ENCODE results near the gene TENT4A.

The TENT4A gene

DNA sequence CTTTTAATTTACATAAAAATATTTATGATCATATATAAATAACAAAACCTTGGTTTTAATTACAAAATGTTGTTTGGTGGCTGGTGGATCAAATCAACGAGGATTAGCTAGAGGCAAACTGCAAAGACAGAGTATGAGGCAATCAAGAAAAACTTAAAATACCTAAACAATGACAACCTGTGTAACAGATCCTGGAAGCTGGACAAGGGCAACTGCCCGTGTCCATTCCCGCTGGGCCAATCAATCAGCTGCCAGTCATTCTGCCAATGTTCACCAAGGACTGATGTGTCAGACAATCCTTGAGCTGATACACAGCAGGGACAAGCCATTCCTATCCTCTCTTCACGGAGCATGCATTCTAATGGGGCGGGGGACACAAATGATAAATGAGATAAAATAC, 3.2 kb upstream of the TENT4A start:
- Histone ChIP-seq H3K14ac (ENCODE audit: low read length) (no peak overlapping the region), H3K4me2 (ENCODE audit: insufficient read depth, low read length, poor library complexity, severe bottlenecking) (no peak overlapping the region), H2BK120ac (ENCODE audit: low read depth, low read length) (no peak overlapping the region), H4K91ac (ENCODE audit: low read depth, low read length, poor library complexity) (no peak overlapping the region), H3K36me3 (replicated peaks in 1 of 2; ENCODE audit: control insufficient read depth in 2 of 2, insufficient read depth in 2 of 2, low read length in 2 of 2) (peaks cover 0 to under 1% of the 10 kb centered on the region in 2 donors), H2AK5ac (ENCODE audit: low read depth, low read length) (no peak overlapping the region), H2BK5ac (ENCODE audit: low read length) (no peak overlapping the region), H2BK12ac (ENCODE audit: low read length) (no peak overlapping the region), H3K18ac (ENCODE audit: low read length) (no peak overlapping the region), H3K9me3 (replicated peaks in 1 of 2; ENCODE audit: control insufficient read depth in 2 of 2, insufficient read depth in 1 of 2, low read depth in 1 of 2, low read length in 2 of 2) (no peaks in the 10 kb centered on the region), H4K8ac (ENCODE audit: low read depth, low read length) (no peak overlapping the region), H3K79me1 (ENCODE audit: low read depth, low read length) (no peaks in the 10 kb centered on the region), H3K4me1 (ENCODE audit: control insufficient read depth in 2 of 2, insufficient read depth in 1 of 2, low read depth in 1 of 2, low read length in 2 of 2) (peaks cover 4 to 9% of the 10 kb centered on the region in 2 donors), H3K27ac (replicated peaks; ENCODE audit: low read length) (no peak overlapping the region), H3K4ac (ENCODE audit: low read length) (no peak overlapping the region), H3K23ac (ENCODE audit: low read depth, low read length, poor library complexity) (no peak overlapping the region), H3K4me3 (ENCODE audit: low read length in 2 of 2) (no peak overlapping the region), H3K9ac (ENCODE audit: low read depth, low read length, poor library complexity) (no peak overlapping the region), H3K27me3 (ENCODE audit: control insufficient read depth in 3 of 3, insufficient read depth in 3 of 3, low read depth in 1 of 3, low read length in 3 of 3) (peaks cover 0 to 2% (median 2%) of the 10 kb centered on the region in 3 experiments), H2BK15ac (ENCODE audit: low read length) (no peak overlapping the region), H2AFZ (ENCODE audit: low read length) (no peak overlapping the region)
- DNase-seq (ENCODE audit: low spot score), result no peak
- no CpG with 5 or more reads among the region's 5 CpGs for WGBS, 2 donors (ENCODE audit: extremely low coverage in 2 of 2, insufficient read length in 2 of 2, insufficient replicate concordance in 1 of 2)

DNA sequence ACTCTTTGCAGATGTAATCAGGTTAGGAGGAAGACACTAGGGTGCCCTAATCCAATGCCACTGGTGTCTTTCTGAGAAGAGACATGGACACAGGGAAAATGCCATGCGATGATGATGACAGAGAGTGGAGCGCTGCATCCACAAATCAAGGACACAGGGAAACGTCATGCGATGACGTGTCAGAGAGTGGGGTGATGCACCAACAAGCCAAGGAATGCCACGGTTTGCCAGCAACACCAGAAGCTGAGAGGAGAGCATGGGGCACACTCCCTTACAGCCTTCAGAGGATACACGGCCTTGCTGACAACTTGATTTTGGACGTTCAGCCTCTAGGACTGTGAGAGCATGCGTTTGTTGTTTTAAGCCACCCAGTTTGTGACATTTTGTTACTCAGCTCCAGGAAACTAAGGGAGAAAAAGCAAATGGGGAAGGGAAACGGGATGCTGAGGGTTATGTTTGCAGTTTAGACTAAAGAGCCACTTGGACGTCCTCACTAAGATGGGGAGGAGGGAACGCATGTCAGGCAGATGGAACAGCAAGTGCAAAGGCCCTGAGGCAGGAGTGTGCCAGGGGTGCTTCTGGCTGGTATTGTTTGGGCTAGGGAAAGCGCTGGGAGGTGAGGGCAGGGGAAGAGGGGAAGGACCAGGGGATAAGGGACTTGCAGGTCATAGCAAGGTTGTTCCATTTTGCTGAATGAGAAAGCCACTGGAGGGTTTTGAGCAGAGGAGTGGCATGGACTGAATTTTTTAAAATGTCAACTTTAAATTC, 2.5 kb upstream of the TENT4A start:
- no peak overlapping the region for H4K8ac ChIP-seq (ENCODE audit: low read depth, low read length)
- WGBS, 2 donors (ENCODE audit: extremely low coverage in 2 of 2, insufficient read length in 2 of 2, insufficient replicate concordance in 1 of 2), result no CpG with 5 or more reads among the region's 13 CpGs

DNA sequence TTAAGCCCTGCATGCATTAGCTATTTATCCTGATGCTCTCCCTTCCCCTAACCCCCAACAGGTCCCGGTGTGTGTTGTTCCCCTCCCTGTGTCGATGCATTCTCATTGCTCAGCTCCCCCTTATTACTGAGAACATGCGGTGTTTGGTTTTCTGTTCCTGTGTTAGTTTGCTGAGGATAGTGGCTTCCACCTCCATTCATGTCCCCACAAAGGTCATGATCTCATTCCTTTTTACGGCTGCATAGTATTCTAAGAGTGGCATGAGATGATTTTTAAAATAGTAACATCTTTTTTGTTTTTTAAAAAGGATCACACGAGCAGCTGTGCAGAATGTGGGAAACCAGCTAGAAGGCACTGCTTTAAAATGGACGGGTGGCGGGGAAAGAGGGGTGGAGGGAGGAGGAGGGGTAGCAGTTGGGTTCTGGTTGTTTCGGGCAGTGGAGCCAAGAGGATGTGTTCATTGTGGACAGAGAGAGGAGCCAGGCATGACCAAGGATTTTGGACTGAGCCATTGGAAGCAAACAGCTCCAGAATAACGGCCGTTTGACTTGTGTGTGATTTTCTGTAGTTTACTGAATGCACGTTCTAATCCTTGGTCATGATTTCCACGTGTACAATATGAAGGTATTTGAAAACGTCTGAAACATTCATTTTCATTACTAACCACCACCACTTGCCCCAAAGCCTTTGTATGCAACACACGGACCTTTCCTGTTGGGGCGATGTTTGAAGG, 1.7 kb upstream of the TENT4A start:
- Histone ChIP-seq H3K27me3 (ENCODE audit: control insufficient read depth in 3 of 3, insufficient read depth in 3 of 3, low read depth in 1 of 3, low read length in 3 of 3) (peaks cover 0 to 2% (median 0%) of the 10 kb centered on the region in 3 experiments), H3K79me1 (ENCODE audit: low read depth, low read length) (peaks cover 5% of the 10 kb centered on the region), H2BK15ac (ENCODE audit: low read length) (no peak overlapping the region), H2AK5ac (ENCODE audit: low read depth, low read length) (no peak overlapping the region), H3K4me1 (ENCODE audit: control insufficient read depth in 2 of 2, insufficient read depth in 1 of 2, low read depth in 1 of 2, low read length in 2 of 2) (peaks cover 12 to 22% of the 10 kb centered on the region in 2 donors), H2BK120ac (ENCODE audit: low read depth, low read length) (no peak overlapping the region), H3K9me3 (replicated peaks in 1 of 2; ENCODE audit: control insufficient read depth in 2 of 2, insufficient read depth in 1 of 2, low read depth in 1 of 2, low read length in 2 of 2) (no peaks in the 10 kb centered on the region), H2BK5ac (ENCODE audit: low read length) (peak overlapping the region; percentile 83), H3K4me3 (ENCODE audit: low read length in 2 of 2) (peak overlapping the region; percentile 67 to 97), H2BK12ac (ENCODE audit: low read length) (no peak overlapping the region), H3K4ac (ENCODE audit: low read length) (no peak overlapping the region), H3K9ac (ENCODE audit: low read depth, low read length, poor library complexity) (no peak overlapping the region), H2AFZ (ENCODE audit: low read length) (peak overlapping the region; percentile 97), H3K27ac (replicated peaks; ENCODE audit: low read length) (peak overlapping the region; percentile 98), H3K36me3 (replicated peaks in 1 of 2; ENCODE audit: control insufficient read depth in 2 of 2, insufficient read depth in 2 of 2, low read length in 2 of 2) (peaks cover 2 to 16% of the 10 kb centered on the region in 2 donors), H3K23ac (ENCODE audit: low read depth, low read length, poor library complexity) (no peak overlapping the region), H3K18ac (ENCODE audit: low read length) (no peak overlapping the region), H4K8ac (ENCODE audit: low read depth, low read length) (no peak overlapping the region), H3K4me2 (ENCODE audit: insufficient read depth, low read length, poor library complexity, severe bottlenecking) (peak overlapping the region; percentile 92), H4K91ac (ENCODE audit: low read depth, low read length, poor library complexity) (no peak overlapping the region), H3K14ac (ENCODE audit: low read length) (no peak overlapping the region)
- no peak for DNase-seq (ENCODE audit: low spot score)
- no CpG with 5 or more reads among the region's 15 CpGs for WGBS, 2 donors (ENCODE audit: extremely low coverage in 2 of 2, insufficient read length in 2 of 2, insufficient replicate concordance in 1 of 2)

More for the DNA sequence above, 2.5 kb upstream of the TENT4A start:
- no peak overlapping the region for H2BK5ac ChIP-seq (ENCODE audit: low read length)
- no peak overlapping the region for H2BK120ac ChIP-seq (ENCODE audit: low read depth, low read length)
- no peaks in the 10 kb centered on the region for H3K9me3 ChIP-seq (replicated peaks in 1 of 2; ENCODE audit: control insufficient read depth in 2 of 2, insufficient read depth in 1 of 2, low read depth in 1 of 2, low read length in 2 of 2)
- H3K4ac ChIP-seq (ENCODE audit: low read length), result no peak overlapping the region
- H3K79me1 ChIP-seq (ENCODE audit: low read depth, low read length), result no peaks in the 10 kb centered on the region
- H4K91ac ChIP-seq (ENCODE audit: low read depth, low read length, poor library complexity), result no peak overlapping the region
- H3K4me3 ChIP-seq (ENCODE audit: low read length in 2 of 2), result no peak overlapping the region
- H2BK15ac ChIP-seq (ENCODE audit: low read length), result no peak overlapping the region
- H3K9ac ChIP-seq (ENCODE audit: low read depth, low read length, poor library complexity), result no peak overlapping the region
- H2AK5ac ChIP-seq (ENCODE audit: low read depth, low read length), result no peak overlapping the region
- peaks cover 0 to 2% (median 0%) of the 10 kb centered on the region in 3 experiments for H3K27me3 ChIP-seq (ENCODE audit: control insufficient read depth in 3 of 3, insufficient read depth in 3 of 3, low read depth in 1 of 3, low read length in 3 of 3)
- H3K36me3 ChIP-seq (replicated peaks in 1 of 2; ENCODE audit: control insufficient read depth in 2 of 2, insufficient read depth in 2 of 2, low read length in 2 of 2), result peaks cover 0 to 8% of the 10 kb centered on the region in 2 donors
- no peak overlapping the region for H3K4me2 ChIP-seq (ENCODE audit: insufficient read depth, low read length, poor library complexity, severe bottlenecking)
- peaks cover 4 to 14% of the 10 kb centered on the region in 2 donors for H3K4me1 ChIP-seq (ENCODE audit: control insufficient read depth in 2 of 2, insufficient read depth in 1 of 2, low read depth in 1 of 2, low read length in 2 of 2)
- no peak overlapping the region for H3K23ac ChIP-seq (ENCODE audit: low read depth, low read length, poor library complexity)
- H3K18ac ChIP-seq (ENCODE audit: low read length), result no peak overlapping the region
- no peak overlapping the region for H2BK12ac ChIP-seq (ENCODE audit: low read length)
- H3K27ac ChIP-seq (replicated peaks; ENCODE audit: low read length), result no peak overlapping the region
- no peak for DNase-seq (ENCODE audit: low spot score)
- H2AFZ ChIP-seq (ENCODE audit: low read length), result no peak overlapping the region
- no peak overlapping the region for H3K14ac ChIP-seq (ENCODE audit: low read length)

DNA sequence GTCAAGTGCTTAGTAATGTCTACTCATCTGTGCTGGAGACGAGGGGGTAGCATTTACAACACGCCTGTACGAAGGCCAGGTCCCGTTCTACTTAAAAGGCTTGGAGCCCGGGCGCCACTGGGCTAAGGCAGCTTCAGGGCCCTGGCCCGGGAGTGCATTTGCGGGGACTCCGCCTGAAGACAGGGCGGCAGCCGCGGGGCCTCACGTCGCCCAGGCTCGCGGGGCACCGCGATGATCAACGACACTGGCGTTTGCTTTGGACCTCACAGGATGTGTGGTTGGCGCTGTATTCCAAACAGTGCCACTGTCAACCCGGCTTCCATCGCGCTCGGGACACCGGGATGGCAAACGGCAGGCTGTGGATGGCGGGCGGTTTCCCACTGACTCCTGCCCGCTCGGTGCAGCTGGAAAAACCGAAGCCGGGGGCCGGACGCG, 1.1 kb upstream of the TENT4A start:
- peak overlapping the region; percentile 89 for H3K9ac ChIP-seq (ENCODE audit: low read depth, low read length, poor library complexity)
- peak overlapping the region; percentile 46 for H2BK15ac ChIP-seq (ENCODE audit: low read length)
- no peaks in the 10 kb centered on the region for H3K9me3 ChIP-seq (replicated peaks in 1 of 2; ENCODE audit: control insufficient read depth in 2 of 2, insufficient read depth in 1 of 2, low read depth in 1 of 2, low read length in 2 of 2)
- H4K8ac ChIP-seq (ENCODE audit: low read depth, low read length), result no peak overlapping the region
- peak overlapping the region; percentile 83 for H2BK5ac ChIP-seq (ENCODE audit: low read length)
- peak overlapping the region; percentile 95 for H3K18ac ChIP-seq (ENCODE audit: low read length)
- H4K91ac ChIP-seq (ENCODE audit: low read depth, low read length, poor library complexity), result no peak overlapping the region
- no peak overlapping the region for H2AK5ac ChIP-seq (ENCODE audit: low read depth, low read length)
- peak overlapping the region; percentile 92 for H3K4me2 ChIP-seq (ENCODE audit: insufficient read depth, low read length, poor library complexity, severe bottlenecking)
- no peak overlapping the region for H3K14ac ChIP-seq (ENCODE audit: low read length)
- H2BK12ac ChIP-seq (ENCODE audit: low read length), result no peak overlapping the region
- H3K4me1 ChIP-seq (ENCODE audit: control insufficient read depth in 2 of 2, insufficient read depth in 1 of 2, low read depth in 1 of 2, low read length in 2 of 2), result peaks cover 15 to 23% of the 10 kb centered on the region in 2 donors
- H3K27ac ChIP-seq (replicated peaks; ENCODE audit: low read length), result peak overlapping the region; percentile 98
- peaks cover 6% of the 10 kb centered on the region for H3K79me1 ChIP-seq (ENCODE audit: low read depth, low read length)
- H3K36me3 ChIP-seq (replicated peaks in 1 of 2; ENCODE audit: control insufficient read depth in 2 of 2, insufficient read depth in 2 of 2, low read length in 2 of 2), result peaks cover 2 to 22% of the 10 kb centered on the region in 2 donors
- H3K27me3 ChIP-seq (ENCODE audit: control insufficient read depth in 3 of 3, insufficient read depth in 3 of 3, low read depth in 1 of 3, low read length in 3 of 3), result peaks cover 0 to 2% (median 0%) of the 10 kb centered on the region in 3 experiments
- peak overlapping the region; percentile 97 for H2AFZ ChIP-seq (ENCODE audit: low read length)
- peak overlapping the region; percentile 90 for H3K23ac ChIP-seq (ENCODE audit: low read depth, low read length, poor library complexity)
- peak overlapping the region; percentile 67 to 97 for H3K4me3 ChIP-seq (ENCODE audit: low read length in 2 of 2)
- WGBS, 2 donors (ENCODE audit: extremely low coverage in 2 of 2, insufficient read length in 2 of 2, insufficient replicate concordance in 1 of 2), result no CpG with 5 or more reads among the region's 36 CpGs
- no peak overlapping the region for H2BK120ac ChIP-seq (ENCODE audit: low read depth, low read length)
- peak overlapping the region; percentile 19 for H3K4ac ChIP-seq (ENCODE audit: low read length)
- peak; percentile 51 for DNase-seq (ENCODE audit: low spot score)
